ENCODE results near the gene ROR1. TPM values are rescaled to one million over a fixed set of nuclear protein-coding genes. Genes with fewer than 3 reads are reported as not detected.
A peak's percentile ranks its signal among the peaks of the same experiment; 100 is the strongest.

Gene ROR1
- total RNA-seq, 6 experiments from 2014 or later: 7.4 to 9.4 (median 8.9) TPM

DNA sequence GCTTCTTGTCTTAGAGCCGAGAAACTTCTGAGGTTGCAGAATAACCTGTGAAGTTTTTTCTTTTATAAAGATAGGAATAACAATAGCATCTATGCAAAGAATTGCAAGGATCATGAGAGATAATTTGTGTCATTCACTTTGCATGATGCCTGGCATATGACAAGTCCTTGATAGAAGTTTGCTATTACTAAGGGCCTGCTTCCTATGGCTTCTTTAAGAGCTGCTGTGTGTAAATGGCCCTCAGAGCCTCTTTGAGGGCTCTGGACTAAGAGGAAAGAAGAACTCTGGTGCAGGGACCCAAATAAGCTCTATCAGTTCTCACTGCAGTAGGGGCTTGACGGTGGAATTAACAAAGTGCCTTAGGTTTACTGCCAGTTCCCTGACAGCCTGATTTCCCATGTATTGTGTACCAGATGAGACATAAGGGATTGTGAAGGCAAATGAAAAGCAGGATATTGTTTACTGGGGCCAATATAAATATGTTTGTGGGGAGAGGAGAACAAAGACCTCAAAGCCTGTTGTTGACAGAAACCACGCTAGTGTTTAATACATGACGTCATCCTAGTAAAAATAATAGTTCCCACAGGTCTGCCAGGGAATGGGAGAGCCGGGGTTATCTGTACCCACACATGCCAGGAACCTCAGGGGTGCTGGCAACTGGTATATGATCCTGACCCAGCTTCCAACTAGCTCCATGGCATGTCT is 298.4 kb downstream of the ROR1 start:
- no peak for DNase-seq
- H3K4me1 Mint-ChIP-seq (ENCODE audit: low read depth): peaks cover 20% of the 10 kb centered on the region
- H3K4me3 Mint-ChIP-seq: no peak overlapping the region
- peaks cover 5% of the 10 kb centered on the region; the same call in 1 of the 2 replicates for H3K27me3 Mint-ChIP-seq (ENCODE audit: insufficient read depth)
- peaks cover 6% of the 10 kb centered on the region; the same call in 1 of the 2 replicates for H3K36me3 Mint-ChIP-seq (ENCODE audit: low read depth)
- H3K9me3 Mint-ChIP-seq: no peaks in the 10 kb centered on the region
- TF ChIP-seq, protein P1, sequence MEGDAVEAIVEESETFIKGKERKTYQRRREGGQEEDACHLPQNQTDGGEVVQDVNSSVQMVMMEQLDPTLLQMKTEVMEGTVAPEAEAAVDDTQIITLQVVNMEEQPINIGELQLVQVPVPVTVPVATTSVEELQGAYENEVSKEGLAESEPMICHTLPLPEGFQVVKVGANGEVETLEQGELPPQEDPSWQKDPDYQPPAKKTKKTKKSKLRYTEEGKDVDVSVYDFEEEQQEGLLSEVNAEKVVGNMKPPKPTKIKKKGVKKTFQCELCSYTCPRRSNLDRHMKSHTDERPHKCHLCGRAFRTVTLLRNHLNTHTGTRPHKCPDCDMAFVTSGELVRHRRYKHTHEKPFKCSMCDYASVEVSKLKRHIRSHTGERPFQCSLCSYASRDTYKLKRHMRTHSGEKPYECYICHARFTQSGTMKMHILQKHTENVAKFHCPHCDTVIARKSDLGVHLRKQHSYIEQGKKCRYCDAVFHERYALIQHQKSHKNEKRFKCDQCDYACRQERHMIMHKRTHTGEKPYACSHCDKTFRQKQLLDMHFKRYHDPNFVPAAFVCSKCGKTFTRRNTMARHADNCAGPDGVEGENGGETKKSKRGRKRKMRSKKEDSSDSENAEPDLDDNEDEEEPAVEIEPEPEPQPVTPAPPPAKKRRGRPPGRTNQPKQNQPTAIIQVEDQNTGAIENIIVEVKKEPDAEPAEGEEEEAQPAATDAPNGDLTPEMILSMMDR (IDR thresholded peaks at IDR 0.05): no peak
- no peak overlapping the region for H3K27ac Mint-ChIP-seq

DNA sequence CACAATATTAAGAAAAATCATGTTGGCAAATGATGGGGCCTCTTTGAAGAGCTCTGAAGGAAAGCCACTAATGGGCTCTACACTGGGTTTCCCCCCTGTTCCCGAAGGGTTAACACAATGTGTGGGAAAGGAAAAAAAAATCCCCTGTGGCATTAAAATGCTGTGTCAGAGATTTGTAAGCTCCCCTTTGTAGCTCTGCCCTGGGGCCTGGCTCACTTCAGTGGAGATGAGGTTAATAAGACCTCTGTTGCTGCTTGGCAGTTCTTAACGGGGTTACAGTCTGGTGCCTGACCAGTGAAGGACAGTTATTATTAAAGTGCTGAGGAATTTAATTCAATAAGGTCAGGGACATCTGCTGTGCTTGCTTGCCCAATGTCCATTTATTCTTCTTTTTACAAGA is 299.9 kb downstream of the ROR1 start:
- Mint-ChIP-seq H3K4me3 (no peak overlapping the region), H3K27me3 (ENCODE audit: insufficient read depth) (peaks cover 5% of the 10 kb centered on the region; the same call in 1 of the 2 replicates), H3K27ac (no peak overlapping the region), H3K4me1 (ENCODE audit: low read depth) (peaks cover 25% of the 10 kb centered on the region), H3K9me3 (no peaks in the 10 kb centered on the region), H3K36me3 (ENCODE audit: low read depth) (peaks cover 6% of the 10 kb centered on the region; the same call in 1 of the 2 replicates)
- DNase-seq: no peak
- TF ChIP-seq, protein P1 (IDR thresholded peaks at IDR 0.05): no peak

DNA sequence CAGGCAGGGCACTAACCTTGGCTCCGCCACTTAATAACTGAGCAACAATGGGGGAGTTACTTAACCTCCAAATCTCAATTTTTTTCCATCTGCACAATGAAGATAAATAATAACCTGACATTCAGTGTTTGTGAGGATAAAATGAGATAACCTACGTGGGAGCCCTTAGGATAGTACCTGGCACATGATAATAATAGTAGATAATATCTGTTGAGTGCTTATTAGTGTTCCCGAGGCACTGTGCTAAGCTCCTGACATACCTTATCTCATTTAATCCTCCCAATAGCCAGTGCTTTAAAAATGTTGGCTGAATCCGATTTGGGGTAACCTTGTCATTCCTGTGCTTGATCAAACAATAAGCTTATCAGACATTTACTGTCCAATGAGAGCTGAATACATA is 300.9 kb downstream of the ROR1 start:
- Mint-ChIP-seq H3K27ac (no peak overlapping the region), H3K27me3 (ENCODE audit: insufficient read depth) (peaks cover 5% of the 10 kb centered on the region; the same call in 1 of the 2 replicates), H3K4me1 (ENCODE audit: low read depth) (peaks cover 25% of the 10 kb centered on the region), H3K36me3 (ENCODE audit: low read depth) (peaks cover 6% of the 10 kb centered on the region; the same call in 1 of the 2 replicates), H3K4me3 (no peak overlapping the region), H3K9me3 (no peaks in the 10 kb centered on the region)
- no peak for DNase-seq
- TF ChIP-seq, protein P1 (IDR thresholded peaks at IDR 0.05): no peak

DNA sequence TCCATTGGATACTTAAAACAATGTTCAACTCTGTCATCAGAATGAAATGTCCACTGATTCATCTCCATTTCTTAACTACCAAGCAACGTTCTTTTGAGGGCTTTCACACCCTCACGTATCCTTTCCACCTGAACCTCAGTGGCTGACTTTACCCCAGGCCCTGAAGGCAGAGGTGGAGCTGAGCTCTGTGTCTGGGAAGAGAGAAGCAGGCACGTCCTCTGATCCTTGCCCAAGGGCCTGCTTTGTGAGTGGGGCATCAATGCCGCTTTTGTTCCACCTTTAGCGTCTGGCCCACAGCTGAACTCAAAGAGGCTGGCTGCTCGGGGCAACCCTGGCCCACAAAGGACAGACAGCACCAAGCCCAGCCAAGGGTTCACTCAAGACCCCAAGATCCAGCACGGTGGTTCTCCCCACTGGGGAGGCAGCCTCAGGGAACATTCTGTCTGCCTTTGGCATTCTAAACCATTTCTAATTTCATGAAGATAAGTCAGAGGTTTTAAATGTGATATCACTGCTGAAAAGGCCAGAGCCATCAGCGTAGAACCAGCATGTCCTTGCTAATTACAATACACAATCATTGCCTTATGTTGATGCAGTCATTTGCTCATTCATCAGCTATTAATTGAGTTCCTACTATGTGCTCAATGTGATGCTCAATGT is 303.6 kb downstream of the ROR1 start:
- Mint-ChIP-seq H3K27me3 (ENCODE audit: insufficient read depth) (no peaks in the 10 kb centered on the region), H3K36me3 (ENCODE audit: low read depth) (no peaks in the 10 kb centered on the region), H3K4me3 (no peak overlapping the region), H3K9me3 (no peaks in the 10 kb centered on the region), H3K27ac (no peak overlapping the region), H3K4me1 (ENCODE audit: low read depth) (peaks cover 31% of the 10 kb centered on the region)
- no peak for DNase-seq
- TF ChIP-seq, protein P1 (IDR thresholded peaks at IDR 0.05): no peak

DNA sequence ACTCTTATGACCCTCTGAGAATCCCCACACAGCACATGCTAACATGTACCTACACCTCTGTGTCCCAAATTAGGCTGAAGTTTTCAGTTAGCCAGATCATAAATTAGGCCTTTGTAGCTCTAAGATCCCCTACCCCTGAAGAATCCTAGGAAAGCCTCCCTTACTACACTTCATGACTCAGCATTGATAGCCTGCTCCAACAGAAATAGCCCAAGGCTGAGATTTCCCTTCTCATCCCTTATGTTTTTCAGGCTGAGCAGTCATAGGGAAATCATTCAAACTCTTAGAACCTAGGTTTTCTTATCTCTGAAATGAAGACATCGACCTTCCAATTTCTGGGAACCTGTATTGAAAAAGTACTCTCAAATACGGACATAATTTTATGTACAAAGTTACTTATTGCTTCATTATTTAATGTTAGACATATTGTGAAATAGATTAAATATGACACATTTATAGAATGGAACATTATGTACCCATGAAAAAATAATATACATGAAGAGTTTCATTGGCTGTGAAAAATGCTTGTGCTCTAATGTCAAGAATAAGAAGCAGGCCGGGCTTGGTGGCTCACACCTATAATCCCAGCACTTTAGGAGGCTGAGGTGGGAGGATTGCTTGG is 307.2 kb downstream of the ROR1 start:
- no peaks in the 10 kb centered on the region for H3K9me3 Mint-ChIP-seq
- no peaks in the 10 kb centered on the region for H3K27me3 Mint-ChIP-seq (ENCODE audit: insufficient read depth)
- peak overlapping the region; percentile 4 for H3K27ac Mint-ChIP-seq
- DNase-seq: peak; percentile 56
- TF ChIP-seq, protein P1 (IDR thresholded peaks at IDR 0.05): no peak
- H3K4me1 Mint-ChIP-seq (ENCODE audit: low read depth): peaks cover 20% of the 10 kb centered on the region
- H3K36me3 Mint-ChIP-seq (ENCODE audit: low read depth): no peaks in the 10 kb centered on the region
- no peak overlapping the region for H3K4me3 Mint-ChIP-seq
